ENCODE measurements around the gene SHISA9. TPM values are rescaled to one million over a fixed set of nuclear protein-coding genes. Genes with fewer than 3 reads are reported as not detected.

SHISA9 gene
- total RNA-seq, 1 experiment from 2014 or later: 0.29 TPM

DNA sequence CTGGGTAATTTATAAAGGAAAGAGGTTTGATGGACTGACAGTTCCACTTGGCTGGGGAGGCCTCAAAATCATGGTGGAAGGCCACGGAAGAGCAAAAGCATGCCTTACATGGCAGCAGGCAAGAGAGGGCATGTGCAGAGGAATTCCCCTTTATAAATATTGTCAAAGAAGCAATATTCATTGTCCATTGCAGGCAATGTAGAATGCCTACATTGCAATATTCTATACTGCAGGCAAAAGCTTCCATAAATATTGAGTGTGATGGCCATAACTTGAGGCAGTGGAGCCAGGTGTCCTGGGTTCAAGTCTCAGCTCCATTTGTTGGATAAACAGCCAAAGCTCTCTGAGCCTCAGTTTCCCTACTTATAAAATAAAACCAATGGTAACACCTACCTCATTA lies 322.3 kb downstream of the SHISA9 start:
- H3K27me3 Mint-ChIP-seq (ENCODE audit: insufficient read depth, unreplicated experiment): no peaks in the 10 kb centered on the region
- no peaks in the 10 kb centered on the region for H3K9me3 ChIP-seq
- CTCF ChIA-PET: no interaction called here
- H3K27ac Mint-ChIP-seq (ENCODE audit: unreplicated experiment): no peak overlapping the region
- no peaks in the 10 kb centered on the region for H3K4me1 Mint-ChIP-seq (ENCODE audit: low read depth, unreplicated experiment)
- H3K36me3 Mint-ChIP-seq (ENCODE audit: insufficient read depth, unreplicated experiment): no peaks in the 10 kb centered on the region
- H3K36me3 ChIP-seq (ENCODE audit: control insufficient read depth, insufficient read depth, low read length): no peaks in the 10 kb centered on the region
- H3K4me1 ChIP-seq: no peaks in the 10 kb centered on the region
- no peak for DNase-seq
- peaks cover under 1% of the 10 kb centered on the region for H3K9me3 Mint-ChIP-seq (ENCODE audit: unreplicated experiment)
- H3K4me3 ChIP-seq (ENCODE audit: low read depth, low read length): no peak overlapping the region
- no peak overlapping the region for H3K4me3 Mint-ChIP-seq (ENCODE audit: unreplicated experiment)
- BruUV-seq (replicated peaks): no TSS peak
- TF ChIP-seq, protein P1, sequence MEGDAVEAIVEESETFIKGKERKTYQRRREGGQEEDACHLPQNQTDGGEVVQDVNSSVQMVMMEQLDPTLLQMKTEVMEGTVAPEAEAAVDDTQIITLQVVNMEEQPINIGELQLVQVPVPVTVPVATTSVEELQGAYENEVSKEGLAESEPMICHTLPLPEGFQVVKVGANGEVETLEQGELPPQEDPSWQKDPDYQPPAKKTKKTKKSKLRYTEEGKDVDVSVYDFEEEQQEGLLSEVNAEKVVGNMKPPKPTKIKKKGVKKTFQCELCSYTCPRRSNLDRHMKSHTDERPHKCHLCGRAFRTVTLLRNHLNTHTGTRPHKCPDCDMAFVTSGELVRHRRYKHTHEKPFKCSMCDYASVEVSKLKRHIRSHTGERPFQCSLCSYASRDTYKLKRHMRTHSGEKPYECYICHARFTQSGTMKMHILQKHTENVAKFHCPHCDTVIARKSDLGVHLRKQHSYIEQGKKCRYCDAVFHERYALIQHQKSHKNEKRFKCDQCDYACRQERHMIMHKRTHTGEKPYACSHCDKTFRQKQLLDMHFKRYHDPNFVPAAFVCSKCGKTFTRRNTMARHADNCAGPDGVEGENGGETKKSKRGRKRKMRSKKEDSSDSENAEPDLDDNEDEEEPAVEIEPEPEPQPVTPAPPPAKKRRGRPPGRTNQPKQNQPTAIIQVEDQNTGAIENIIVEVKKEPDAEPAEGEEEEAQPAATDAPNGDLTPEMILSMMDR (IDR thresholded peaks at IDR 0.05; ENCODE audit: insufficient read depth in 1 of 2, low read depth in 1 of 2, low read length in 1 of 2, severe bottlenecking in 1 of 2, unreplicated experiment in 1 of 2): no peak
- intact Hi-C loops (cut with micrococcal nuclease; ENCODE audit: unreplicated experiment): no loop called here
- H3K27me3 ChIP-seq (replicated peaks; ENCODE audit: control insufficient read depth, insufficient read depth, low read length): no peaks in the 10 kb centered on the region
- POLR2A ChIA-PET: no interaction called here

DNA sequence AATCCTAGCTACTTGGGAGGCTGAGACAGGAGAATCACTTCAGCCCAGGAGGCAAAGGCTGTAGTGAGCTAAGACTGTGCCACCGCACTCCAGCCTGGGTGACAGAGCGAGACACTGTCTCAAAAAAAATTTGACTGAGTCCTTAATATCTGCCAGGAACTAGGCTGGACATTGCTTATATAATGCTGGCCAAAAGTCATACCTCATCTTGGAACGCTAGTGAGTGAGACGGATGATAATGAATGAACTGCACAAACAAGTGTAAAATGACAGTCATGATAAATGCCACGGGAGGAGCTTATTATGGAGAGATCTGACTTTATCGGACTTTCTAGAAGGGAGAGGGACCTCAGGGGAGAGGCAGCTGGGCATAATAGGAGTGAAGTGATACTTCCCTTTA lies 327.6 kb downstream of the SHISA9 start:
- H3K27me3 Mint-ChIP-seq (ENCODE audit: insufficient read depth, unreplicated experiment): no peaks in the 10 kb centered on the region
- TF ChIP-seq, protein P1 (IDR thresholded peaks at IDR 0.05; ENCODE audit: insufficient read depth in 1 of 2, low read depth in 1 of 2, low read length in 1 of 2, severe bottlenecking in 1 of 2, unreplicated experiment in 1 of 2): no peak
- H3K9me3 Mint-ChIP-seq (ENCODE audit: unreplicated experiment): peaks cover 43% of the 10 kb centered on the region
- H3K4me3 Mint-ChIP-seq (ENCODE audit: unreplicated experiment): no peak overlapping the region
- peaks cover 10% of the 10 kb centered on the region for H3K36me3 Mint-ChIP-seq (ENCODE audit: insufficient read depth, unreplicated experiment)
- H3K27ac Mint-ChIP-seq (ENCODE audit: unreplicated experiment): no peak overlapping the region
- ChIA-PET POLR2A (no interaction called here), CTCF (no interaction called here)
- no peak for DNase-seq
- no peaks in the 10 kb centered on the region for H3K27me3 ChIP-seq (replicated peaks; ENCODE audit: control insufficient read depth, insufficient read depth, low read length)
- peaks cover 25% of the 10 kb centered on the region for H3K4me1 ChIP-seq
- no peak overlapping the region for H3K4me3 ChIP-seq (ENCODE audit: low read depth, low read length)
- H3K9me3 ChIP-seq: no peaks in the 10 kb centered on the region
- no TSS peak for BruUV-seq (replicated peaks)
- H3K36me3 ChIP-seq (ENCODE audit: control insufficient read depth, insufficient read depth, low read length): no peaks in the 10 kb centered on the region
- peaks cover 26% of the 10 kb centered on the region for H3K4me1 Mint-ChIP-seq (ENCODE audit: low read depth, unreplicated experiment)
- intact Hi-C loops (cut with micrococcal nuclease; ENCODE audit: unreplicated experiment): no loop called here

DNA sequence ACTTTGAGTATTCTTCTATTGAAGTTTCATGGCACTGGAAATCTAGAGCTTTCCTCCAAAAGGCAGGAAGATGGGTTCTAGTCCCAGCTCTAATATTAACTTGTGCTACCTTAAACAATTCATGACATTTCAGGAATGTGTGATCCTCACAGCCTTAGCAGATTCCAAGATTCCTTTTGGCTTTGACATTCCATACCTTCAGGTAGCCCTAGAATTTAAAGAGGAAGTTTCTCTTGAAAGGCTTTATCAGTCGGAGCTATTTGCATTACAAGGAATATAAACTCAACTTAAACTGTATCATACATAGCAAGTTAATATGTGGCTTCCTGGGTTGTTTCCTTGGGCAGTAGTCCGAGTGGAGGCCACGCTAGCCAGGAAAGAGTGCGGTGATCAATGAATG lies 330.0 kb downstream of the SHISA9 start:
- intact Hi-C loops (cut with micrococcal nuclease; ENCODE audit: unreplicated experiment): no loop called here
- peaks cover 26% of the 10 kb centered on the region for H3K4me1 Mint-ChIP-seq (ENCODE audit: low read depth, unreplicated experiment)
- CTCF ChIA-PET: no interaction called here

More for the DNA sequence above, 330.0 kb downstream of the SHISA9 start:
- peaks cover 55% of the 10 kb centered on the region for H3K9me3 Mint-ChIP-seq (ENCODE audit: unreplicated experiment)
- POLR2A ChIA-PET: no interaction called here
- Histone ChIP-seq H3K27me3 (replicated peaks; ENCODE audit: control insufficient read depth, insufficient read depth, low read length) (no peaks in the 10 kb centered on the region), H3K4me3 (ENCODE audit: low read depth, low read length) (no peak overlapping the region), H3K9me3 (no peaks in the 10 kb centered on the region), H3K4me1 (peaks cover 25% of the 10 kb centered on the region), H3K36me3 (ENCODE audit: control insufficient read depth, insufficient read depth, low read length) (no peaks in the 10 kb centered on the region)
- H3K4me3 Mint-ChIP-seq (ENCODE audit: unreplicated experiment): no peak overlapping the region
- H3K27me3 Mint-ChIP-seq (ENCODE audit: insufficient read depth, unreplicated experiment): no peaks in the 10 kb centered on the region
- DNase-seq: no peak
- BruUV-seq (replicated peaks): no TSS peak
- H3K27ac Mint-ChIP-seq (ENCODE audit: unreplicated experiment): peak overlapping the region; percentile 78
- H3K36me3 Mint-ChIP-seq (ENCODE audit: insufficient read depth, unreplicated experiment): peaks cover 10% of the 10 kb centered on the region
- TF ChIP-seq, protein P1 (IDR thresholded peaks at IDR 0.05; ENCODE audit: insufficient read depth in 1 of 2, low read depth in 1 of 2, low read length in 1 of 2, severe bottlenecking in 1 of 2, unreplicated experiment in 1 of 2): no peak
